HL-60 (cell line): ENCODE results near the gene PTPRF.
A peak's percentile ranks its signal among the peaks of the same experiment; 100 is the strongest.

ENCODE experiments used
- DNase-seq, 2 experiments: peaks; one replicate each; pipeline ENCODE4 v3.0.0-alpha.2; 2010 to 2020; ENCODE audit warnings: low read depth in 1 of 2, low spot score in 1 of 2
- H3K27ac ChIP-seq: fragments of 250-450 bp; sonication (Bioruptor Pico); replicated peaks from 2 replicates; pipeline ENCODE4 v1.5.1; 2020; ENCODE audit warnings: mild to moderate bottlenecking, moderate library complexity
- H3K27me3 ChIP-seq: fragments of 250-450 bp; sonication (Bioruptor Pico); 2 replicates; pipeline ENCODE4 v1.5.1; 2021; ENCODE audit warnings: mild to moderate bottlenecking, moderate library complexity; ENCODE audit not compliant: insufficient read depth, poor library complexity, severe bottlenecking
- H3K4me3 ChIP-seq: replicated peaks from 2 replicates; pipeline ENCODE4 v1.5.1; 2011; ENCODE audit warnings: mild to moderate bottlenecking, control low read depth, low read length; ENCODE audit not compliant: insufficient read depth
- CTCF ChIP-seq: IDR thresholded peaks from one replicate; pipeline ENCODE4 v1.5.1; 2011; ENCODE audit warnings: low read length, control low read depth, inconsistent platforms; ENCODE audit not compliant: insufficient read depth
- GABPA ChIP-seq: IDR thresholded peaks from 2 replicates; pipeline ENCODE4 v1.6.1; 2012; ENCODE audit warnings: low read depth
- POLR2AphosphoS5 ChIP-seq: IDR thresholded peaks from 2 replicates; pipeline ENCODE4 v1.6.1; 2012; ENCODE audit warnings: low read depth
- REST ChIP-seq: IDR thresholded peaks from 2 replicates; pipeline ENCODE4 v1.6.1; 2012; ENCODE audit warnings: low read depth; ENCODE audit not compliant: insufficient replicate concordance
- SPI1 ChIP-seq: IDR thresholded peaks from 2 replicates; pipeline ENCODE4 v1.6.1; 2012; ENCODE audit warnings: low read depth, mild to moderate bottlenecking, borderline replicate concordance
- long read RNA-seq: library from polyadenylated mRNA; unstranded; transcript quantifications from one replicate; pipeline ENCODE4 v2.0.0, GENCODE V29; 2020

PTPRF gene
- long read RNA-seq, partial matches to known transcripts = 24 of 24 reads
- long read RNA-seq, other reads (novel, unspliced or antisense) = 0 of 24 reads

- no peak for DNase-seq
- TF ChIP-seq SPI1 (no peak), CTCF (no peak), GABPA (no peak)
- peaks cover 26% of the 10 kb centered on the region for H3K27me3 ChIP-seq
- H3K4me3 ChIP-seq = peak within 1 kb of the TSS; percentile 32
- no peak within 1 kb of the TSS for H3K27ac ChIP-seq
These were observed at the start of gene PTPRF for GRCh38 chr1:43530483-43531106. TSS of gene PTPRF (plus strand) at chr1:43530883. CDS start at chr1:43545076, 14,193 bp downstream.

- no peak overlapping the region for H3K27ac ChIP-seq
- no peak for TF ChIP-seq CTCF
- TF ChIP-seq REST = no peak
- TF ChIP-seq GABPA = no peak
- TF ChIP-seq SPI1 = no peak
- no peak for TF ChIP-seq POLR2AphosphoS5
- DNase-seq = no peak
- H3K4me3 ChIP-seq = no peak overlapping the region
- H3K27me3 ChIP-seq = no peaks in the 10 kb centered on the region
These were observed 49.2 kb upstream of the PTPRF start for GRCh38 chr1:43481491-43481890.

GRCh38 chr1:43482215-43482614 lies 48.5 kb upstream of the PTPRF start:
- H3K4me3 ChIP-seq = no peak overlapping the region
- no peak for TF ChIP-seq SPI1
- TF ChIP-seq CTCF = no peak
- no peak overlapping the region for H3K27ac ChIP-seq
- DNase-seq = no peak
- H3K27me3 ChIP-seq = no peaks in the 10 kb centered on the region

GRCh38 chr1:43484367-43484766 lies 46.3 kb upstream of the PTPRF start:
- Histone ChIP-seq H3K27me3 (no peaks in the 10 kb centered on the region), H3K4me3 (no peak overlapping the region), H3K27ac (no peak overlapping the region)
- no peak for DNase-seq
- TF ChIP-seq POLR2AphosphoS5 = no peak

- no peak for TF ChIP-seq GABPA
- no peak for TF ChIP-seq REST
- no peak for TF ChIP-seq SPI1
- TF ChIP-seq POLR2AphosphoS5 = no peak
- no peak for TF ChIP-seq CTCF
- no peak for DNase-seq
- Histone ChIP-seq H3K27me3 (no peaks in the 10 kb centered on the region), H3K27ac (no peak overlapping the region), H3K4me3 (no peak overlapping the region)
These were observed 42.5 kb upstream of the PTPRF start for GRCh38 chr1:43488165-43488564.
